Measurements from ENCODE around the gene TMEM272.

GRCh38 chr13:51839711-51840540 lies 5.1 kb downstream of the TMEM272 start:
- TF ChIP-seq YY1 (IDR thresholded peaks at IDR 0.05; ENCODE audit: insufficient read depth, insufficient read length) (no peak), ZNF274 (IDR thresholded peaks at IDR 0.05; ENCODE audit: low read depth, low read length) (no peak)

Measured in NT2/D1 (cell line).